Raji (cell line): ENCODE measurements around the gene KIF21B.

Experiments used
- POLR2A ChIP-seq: IDR thresholded peaks from 2 replicates; pipeline ENCODE4 v1.6.1; 2011; ENCODE audit warnings: low read depth, low read length, control low read depth; ENCODE audit not compliant: insufficient read depth

KIF21B gene

DNA sequence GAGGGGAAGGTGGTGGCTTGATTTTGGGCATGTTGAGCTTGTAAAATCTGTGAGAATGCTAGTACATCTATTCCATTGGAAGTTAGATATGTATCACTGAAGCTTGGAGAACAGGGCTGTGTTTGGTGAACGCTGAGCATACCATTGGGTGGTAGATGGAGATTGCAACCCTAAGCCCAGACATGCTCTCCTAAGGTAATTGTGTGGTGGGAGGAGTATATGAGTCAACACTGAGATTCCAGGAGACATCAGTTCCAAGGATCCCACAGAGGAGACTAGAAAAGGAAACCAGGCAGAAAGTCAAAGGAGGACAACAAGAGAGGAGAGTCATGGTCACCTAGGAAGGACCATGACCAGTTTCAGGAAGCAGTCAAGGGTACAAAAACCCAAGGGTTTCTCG, 60.4 kb downstream of the KIF21B start:
- TF ChIP-seq POLR2A: no peak

DNA sequence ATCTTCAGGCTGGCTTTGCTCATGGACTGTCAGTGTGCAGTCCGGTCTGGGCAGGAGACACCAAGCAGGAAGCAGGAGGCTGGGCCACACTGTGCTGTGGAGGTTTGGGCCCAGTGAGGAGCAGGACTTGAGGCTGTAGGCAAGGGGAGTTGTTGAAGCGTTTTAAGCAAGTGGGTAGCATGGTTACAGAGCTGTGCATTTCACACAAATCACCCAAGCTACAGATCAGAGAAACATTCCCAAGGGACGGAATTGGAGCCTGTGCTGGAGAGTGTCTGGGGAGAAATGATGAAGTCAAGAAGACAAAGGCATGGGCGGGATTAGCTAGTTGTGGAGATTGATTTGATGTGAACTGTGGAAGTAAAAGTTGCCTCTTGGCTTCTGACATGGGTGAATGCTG, 60.9 kb downstream of the KIF21B start:
- TF ChIP-seq POLR2A: no peak

DNA sequence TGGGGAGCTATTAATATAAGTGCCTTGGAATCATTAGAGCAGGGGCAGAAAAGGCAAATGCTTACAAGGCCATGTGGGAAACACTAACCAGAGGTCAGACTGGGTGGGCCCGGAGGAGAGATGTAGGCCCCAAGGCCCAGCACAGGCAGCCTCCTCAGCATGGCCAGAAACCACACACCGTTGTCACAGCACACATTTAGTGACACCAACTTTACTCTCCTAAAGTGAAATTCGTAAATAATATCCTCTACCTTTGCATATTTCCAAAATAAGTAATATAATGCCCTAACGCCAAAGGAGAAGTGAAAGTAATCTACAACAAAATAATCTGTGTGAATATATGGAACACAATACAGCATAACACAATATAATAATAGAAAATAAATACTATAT, 62.6 kb downstream of the KIF21B start:
- no peak for TF ChIP-seq POLR2A

DNA sequence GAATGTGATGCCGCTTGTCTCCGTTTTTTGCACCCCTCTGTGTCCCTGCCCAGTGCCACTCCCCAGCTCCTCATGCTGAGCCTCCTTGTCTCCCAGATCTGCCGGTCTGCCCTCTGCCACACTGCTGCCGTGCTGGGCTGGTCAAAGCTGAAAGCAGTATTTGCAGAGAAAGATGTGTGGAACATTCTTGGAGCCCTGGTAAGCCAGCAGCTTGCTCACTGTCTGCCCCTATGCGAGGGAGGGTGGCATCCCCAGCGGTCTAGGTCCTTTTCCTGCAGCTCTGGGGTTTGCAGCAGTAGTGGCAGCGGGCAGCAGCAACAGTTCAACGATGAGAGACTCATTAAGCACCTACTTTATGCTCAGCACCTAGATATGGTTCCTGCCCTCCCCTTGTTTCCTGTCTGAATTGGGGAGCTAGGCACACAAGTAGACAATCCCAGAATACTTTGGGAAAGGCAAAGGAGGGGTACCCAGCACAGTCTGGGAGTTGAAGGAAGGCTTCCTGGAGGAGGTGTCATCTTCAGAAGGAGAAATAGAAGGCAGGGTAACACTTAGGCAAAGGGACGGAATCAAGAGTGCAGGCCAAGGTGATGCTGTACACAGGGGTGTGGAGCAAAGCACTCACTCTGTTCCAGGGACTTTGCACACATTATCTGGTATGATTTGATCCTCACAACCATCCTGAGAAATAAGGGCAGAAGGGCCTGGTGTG, 63.1 kb downstream of the KIF21B start:
- TF ChIP-seq POLR2A: no peak

DNA sequence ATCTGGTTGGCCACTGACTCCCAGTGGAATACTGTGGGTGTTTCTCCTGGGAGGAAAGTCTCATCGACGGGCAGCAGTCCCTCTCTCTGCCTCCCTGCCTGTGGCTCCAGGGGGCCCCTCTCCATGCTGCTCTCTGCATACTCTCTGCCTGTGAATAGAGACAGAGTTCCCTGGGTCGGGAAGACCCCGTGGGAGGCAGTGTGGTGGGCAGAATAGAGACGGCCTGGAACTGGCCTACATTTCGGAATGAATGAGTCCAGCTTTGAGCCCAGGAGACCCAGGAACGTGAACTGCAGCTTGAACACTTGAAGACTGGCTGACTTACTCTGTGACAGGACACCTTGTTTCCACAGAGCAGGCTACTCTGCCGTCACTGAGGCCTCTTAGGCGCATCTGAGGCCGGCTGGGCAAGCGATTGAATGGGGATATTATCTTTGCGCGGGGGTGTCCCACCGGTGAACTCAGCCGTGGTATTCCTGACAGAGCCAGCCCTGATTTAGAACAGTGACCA, 64.0 kb downstream of the KIF21B start:
- no peak for TF ChIP-seq POLR2A

DNA sequence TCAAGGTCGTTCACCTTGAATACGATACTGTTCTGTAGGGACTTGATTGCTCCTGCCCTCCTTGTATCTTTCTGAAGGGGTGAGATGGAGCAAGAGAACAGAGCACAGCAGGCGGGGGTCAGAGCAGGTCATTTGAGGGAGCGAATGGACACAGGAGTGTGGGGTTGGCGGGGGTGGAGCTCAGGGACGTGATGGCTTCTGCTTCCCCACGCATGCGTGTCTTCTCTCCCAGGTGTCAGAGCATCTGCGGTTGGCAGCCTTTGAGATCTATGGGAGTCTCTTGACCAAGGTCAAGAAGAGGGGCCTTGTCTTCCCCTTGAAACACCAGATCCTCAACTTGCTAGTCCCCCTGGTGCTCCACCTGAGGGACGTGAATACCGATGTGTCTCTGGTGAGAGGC, 64.9 kb downstream of the KIF21B start:
- TF ChIP-seq POLR2A: no peak

DNA sequence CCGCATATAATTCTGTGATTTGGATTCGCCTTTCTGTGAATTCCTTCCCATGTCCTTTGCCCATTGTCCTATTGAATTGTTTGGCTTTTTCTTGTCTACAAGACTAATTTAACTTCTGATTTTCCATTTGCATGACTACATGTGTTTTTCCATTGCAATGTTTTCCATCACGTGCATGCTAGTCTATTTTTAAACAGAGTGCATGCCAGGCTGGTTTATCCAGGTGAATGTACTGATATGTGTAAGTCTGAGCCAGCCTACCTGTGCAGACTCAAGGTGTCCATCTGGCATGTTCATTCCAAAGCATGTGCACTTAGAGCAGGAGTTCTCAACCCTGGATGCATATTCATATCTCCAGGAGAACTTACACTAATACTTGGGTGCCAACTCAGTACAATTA, 69.1 kb downstream of the KIF21B start:
- TF ChIP-seq POLR2A: no peak

DNA sequence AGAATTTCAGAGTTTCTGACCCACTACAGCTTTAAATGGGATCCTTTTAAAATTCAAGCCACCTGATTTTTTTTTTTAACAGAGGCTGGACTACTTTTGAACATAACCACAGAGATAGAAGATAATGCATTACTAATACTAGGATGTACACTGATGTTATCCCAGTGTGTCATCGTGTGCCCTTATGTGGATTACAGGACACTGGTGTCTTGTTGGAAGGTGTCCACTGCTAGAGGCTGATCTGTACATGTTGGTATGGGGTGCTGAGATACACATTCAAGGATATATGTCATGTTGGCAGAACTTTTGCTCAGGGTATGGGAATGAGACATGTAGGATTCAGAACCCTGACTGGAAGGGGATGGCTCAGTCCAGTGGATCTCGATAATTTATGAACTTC, 72.5 kb downstream of the KIF21B start:
- no peak for TF ChIP-seq POLR2A

DNA sequence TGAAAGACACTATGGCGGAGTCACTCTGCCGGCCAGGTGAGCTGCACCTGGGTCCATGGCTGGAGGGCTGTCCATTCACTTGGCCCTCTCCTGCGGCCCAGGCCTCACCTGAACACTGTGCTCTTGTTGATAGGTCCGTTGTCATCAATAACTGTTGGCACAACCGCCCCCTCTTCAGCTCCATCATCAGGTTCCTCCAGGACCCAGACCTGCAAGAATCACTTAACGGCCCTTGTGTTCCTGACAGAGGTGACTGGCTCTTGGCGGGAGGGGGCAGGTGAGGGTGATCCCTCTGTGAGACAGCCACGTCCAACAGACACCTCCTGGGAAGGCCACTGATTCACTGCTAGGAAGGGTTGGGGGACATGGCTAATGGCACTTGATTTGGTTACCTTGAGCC, 73.9 kb downstream of the KIF21B start:
- no peak for TF ChIP-seq POLR2A

DNA sequence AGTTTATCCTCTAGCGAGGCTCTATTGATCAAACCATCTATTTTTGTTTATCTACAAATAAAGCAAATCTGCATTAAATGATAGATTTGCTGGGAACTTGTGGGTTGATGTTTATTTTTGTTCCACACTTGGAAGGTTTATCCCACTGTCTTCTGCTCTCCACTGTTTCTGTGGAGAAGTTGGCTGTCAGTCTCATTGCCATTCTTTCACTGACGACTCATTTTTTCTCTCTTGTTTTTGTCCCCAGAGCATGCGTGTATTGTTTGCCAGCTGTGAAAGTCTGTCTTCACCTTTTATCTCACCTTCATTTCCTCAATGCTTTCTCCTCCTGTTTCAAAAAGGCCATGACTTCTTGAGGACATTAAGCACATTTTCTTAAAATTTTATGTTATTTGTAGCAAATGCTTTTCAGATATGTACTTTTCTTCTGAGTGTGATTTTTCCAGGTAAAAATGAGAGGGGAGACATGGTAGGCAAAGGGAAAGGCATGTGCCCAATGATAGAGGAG, 76.4 kb downstream of the KIF21B start:
- no peak for TF ChIP-seq POLR2A

DNA sequence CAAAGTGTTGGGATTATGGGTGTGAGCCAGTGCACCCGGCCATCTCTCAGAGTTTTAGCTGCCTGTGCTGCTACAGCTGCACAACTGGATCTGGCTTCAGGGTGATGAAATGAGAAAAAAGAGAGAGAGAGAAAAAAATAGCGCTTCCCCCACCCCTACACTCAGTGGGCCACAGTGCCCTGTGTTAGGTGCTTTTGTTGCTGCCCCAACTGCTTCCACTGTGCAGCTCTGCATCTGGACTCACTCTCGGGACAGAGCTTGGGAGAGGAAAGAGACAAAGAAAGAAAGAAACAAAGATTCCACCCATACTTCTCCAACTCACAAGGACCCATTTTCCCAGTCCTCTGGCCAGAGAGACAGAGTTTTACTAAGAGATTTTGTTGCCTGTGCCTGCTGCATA, 78.4 kb downstream of the KIF21B start:
- TF ChIP-seq POLR2A: no peak

DNA sequence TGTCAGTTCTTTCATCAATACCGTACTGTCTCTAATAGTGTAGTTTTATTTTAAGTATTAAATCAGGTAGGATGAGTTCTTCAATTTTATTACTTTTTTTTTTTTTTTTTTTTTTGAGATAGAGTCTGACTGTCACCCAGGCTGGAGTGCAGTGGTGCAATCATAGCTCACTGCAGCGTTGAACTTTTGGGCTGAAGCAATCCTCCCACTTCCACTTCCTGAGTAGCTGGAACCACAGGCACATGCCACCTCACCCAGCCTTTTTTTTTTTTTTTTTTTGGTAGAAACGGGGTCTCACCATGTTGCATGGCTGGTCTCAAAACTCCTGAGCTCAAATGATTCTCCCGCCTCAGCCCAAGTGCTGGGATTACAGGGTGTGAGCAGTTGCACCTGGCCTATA, 84.6 kb downstream of the KIF21B start:
- no peak for TF ChIP-seq POLR2A

DNA sequence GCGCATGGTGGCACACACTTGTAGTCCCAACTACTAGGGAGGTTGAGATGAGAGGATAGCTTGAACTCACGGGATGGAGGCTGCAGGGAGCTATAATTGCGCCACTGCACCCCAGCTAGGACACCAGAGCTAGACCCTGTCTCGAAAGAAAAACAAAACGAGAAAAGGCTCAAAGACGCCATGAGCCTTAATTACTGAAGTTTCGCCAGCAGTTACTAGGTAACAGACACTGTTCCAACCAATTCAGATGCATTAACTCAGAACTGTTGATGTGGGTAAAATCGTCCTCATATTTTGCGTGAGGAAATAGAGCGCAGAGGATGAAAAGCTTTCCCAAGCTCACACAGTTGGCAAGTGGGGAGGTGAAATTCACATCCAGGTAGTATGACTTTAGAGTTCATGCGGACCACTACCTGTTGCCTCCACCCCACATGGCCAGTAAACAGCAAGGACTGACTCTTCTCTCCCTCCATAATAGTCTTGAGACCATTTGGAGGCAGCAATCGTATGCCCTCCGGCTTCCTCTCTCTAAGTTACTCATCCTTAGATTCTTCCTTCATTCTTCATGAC, 88.8 kb downstream of the KIF21B start:
- no peak for TF ChIP-seq POLR2A

DNA sequence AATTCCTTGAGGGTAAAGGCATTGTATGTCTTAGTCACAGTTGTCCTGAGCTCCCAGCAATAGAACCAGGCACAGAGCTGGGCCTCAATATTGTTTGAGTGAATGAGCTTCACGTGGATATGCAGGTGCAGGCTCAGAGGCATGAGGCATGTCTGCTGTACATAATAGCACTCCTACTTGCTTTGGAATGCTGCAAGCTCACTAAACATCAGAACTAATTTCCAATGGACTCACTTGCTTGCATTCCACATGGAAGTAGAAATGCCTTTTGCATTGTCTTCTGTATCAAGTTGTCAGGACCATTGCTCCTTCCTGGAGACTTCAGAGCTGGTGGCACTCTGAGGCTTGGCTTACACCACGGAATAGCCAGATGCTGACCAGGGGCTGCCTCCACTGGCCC, 91.7 kb downstream of the KIF21B start:
- no peak for TF ChIP-seq POLR2A

DNA sequence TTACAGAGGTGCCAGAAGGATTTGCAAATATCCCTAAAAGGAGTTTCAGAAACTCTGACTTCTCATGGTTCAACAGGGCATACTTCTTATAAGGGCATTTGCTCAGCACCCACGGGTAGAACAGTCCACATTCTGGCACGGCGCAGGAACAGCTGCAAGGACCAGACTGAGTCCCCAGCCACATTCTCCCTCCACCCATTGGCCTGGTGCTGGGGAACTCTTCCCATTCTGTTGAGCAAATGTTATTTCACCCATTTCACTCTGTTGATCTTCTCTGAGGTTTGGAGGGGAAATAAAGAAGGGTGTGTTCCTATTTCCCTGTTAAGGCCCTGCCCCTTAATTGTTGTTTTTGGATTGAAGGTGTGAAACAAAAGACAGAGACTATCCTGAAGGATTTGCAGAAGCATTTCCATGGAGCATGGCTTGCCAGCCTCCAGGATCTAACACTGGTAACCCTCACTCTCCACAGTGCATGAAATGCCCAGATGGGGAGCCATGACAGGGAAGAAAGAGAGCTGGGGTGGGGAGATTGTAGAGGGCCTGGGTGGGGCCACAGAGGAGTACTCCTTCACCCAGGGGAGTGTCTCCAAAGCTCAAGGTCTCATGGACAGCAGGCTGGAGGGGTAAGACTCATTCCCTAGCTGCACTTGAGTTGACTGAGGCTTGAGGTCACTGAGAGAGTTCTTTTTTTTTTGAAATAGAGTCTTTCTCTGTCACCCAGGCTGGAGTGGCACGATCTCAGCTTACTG, 93.8 kb downstream of the KIF21B start:
- TF ChIP-seq POLR2A: no peak

DNA sequence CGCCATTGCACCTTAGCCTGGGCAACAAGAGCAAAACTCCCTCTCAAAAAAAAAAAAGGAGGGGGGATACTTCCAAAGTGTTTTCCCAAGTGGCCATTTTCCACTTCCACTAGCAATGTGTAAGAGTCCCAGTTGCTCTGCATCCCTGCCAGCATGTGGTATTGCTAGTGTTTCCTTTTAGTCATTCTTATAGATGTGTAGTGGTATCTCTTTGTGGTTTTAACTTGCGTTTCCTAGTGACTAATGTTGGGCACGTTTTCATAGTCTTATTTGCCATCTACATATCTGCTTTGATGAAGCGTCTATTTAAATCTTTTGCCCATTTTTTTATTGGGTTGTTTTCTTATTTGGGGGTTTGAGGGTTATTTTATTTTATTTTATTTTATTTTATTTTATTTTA, 97.7 kb downstream of the KIF21B start:
- TF ChIP-seq POLR2A: no peak

DNA sequence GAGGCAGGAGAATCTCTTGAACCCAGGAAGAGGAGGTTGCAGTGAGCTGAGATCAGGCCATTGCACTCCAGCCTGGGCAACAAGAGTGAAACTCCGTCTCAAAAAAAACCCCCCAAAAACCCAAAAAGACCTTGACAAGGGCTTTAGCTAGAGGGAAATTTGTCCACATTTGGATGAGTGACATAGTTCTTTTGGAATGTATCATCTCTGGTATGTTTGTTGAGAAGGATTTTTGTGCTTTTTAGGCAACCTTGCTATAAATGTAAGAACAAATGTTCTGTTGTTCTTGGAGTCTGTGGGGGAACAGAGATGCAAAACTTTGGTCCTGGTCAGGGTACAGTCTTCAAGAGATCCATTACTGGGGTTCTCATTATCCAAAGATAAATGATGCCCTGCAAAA, 99.9 kb downstream of the KIF21B start:
- TF ChIP-seq POLR2A: no peak

DNA sequence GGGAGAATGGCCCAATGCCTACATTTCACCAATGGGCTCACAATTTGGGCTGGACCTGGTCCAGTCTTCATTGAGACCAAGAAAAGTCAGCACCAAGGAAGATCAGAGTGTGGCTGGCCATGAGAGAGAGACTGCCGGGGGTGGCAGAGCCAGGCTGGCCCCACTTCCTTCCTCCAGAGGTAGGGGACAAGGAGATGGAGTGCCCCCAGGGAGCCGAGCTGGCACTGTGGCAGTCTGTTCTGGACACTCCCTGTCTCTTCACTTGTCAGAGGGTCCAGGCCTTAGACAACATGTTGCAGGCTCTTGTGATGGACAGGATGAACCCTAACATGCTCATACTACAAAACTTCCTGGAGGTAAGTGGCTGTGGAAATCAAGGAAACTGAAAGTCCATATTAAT, 101.1 kb downstream of the KIF21B start:
- no peak for TF ChIP-seq POLR2A
